NOMO-1 treated with DMSO at 0.1 percent for 48 hours (cell line): Measurements from ENCODE around the gene ALOX5AP.

Experiments
- DNase-seq: peaks from one replicate; lab custom pipeline; 2025; ENCODE audit not compliant: unreplicated experiment; lab: John Stamatoyannopoulos, UW

ALOX5AP gene

DNA sequence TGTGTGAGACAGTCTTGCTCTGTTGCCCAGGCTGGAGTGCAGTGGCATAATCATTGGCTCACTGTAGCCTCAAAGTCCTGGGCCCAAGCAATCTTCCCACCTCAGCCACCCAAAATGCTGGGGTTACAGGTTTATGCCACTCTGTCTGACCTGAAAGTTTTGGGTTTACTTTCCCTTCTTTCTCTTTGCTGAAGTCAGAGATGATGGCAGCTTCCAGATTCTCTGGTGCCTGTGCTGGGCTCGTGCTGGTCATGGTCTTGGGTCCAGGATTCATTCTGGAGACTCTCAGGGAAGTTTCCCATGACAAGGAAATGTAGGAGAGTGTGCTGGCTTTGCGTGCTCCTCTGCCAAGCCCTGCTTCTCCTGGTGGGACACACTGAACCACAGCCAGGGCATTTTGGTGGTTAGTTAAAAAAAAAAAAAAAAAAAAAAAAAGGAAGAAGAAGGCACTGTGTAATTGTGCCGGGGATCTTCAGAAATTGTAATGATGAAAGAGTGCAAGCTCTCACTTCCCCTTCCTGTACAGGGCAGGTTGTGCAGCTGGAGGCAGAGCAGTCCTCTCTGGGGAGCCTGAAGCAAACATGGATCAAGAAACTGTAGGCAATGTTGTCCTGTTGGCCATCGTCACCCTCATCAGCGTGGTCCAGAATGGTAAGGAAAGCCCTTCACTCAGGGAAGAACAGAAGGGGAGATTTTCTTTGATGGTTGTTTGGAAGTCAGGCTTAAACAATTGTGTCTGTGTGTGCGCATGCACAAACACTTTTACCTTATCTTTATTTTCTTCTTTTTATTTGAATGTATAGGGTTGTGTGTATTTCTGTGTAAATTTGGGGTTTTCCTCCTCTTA lies at the start of gene ALOX5AP:
ALOX5AP (plus strand) TSS at position 519 of the 847 bp plus-strand sequence; CDS start at position 582, 63 bp downstream.
- DNase-seq = peak; percentile 98

DNA sequence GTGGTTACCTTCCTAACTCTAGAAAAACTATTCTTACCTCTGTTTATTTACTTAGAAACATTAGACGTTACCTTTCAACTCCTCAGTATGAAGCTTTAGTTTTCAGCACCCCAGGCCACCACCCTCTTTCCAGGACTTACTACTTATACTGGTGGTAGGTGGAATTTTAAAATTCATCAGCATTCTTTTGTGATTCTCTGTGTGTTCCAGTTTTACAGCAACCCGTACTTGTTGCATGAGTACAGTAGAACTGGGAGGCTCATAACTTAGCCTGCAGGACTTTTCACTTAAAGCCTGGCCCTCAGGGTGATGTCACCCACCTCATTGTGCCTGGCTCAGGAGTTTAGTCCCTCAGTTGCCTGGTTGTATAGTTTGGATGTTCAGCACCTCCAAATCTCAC lies 49.4 kb upstream of the ALOX5AP start:
- no peak for DNase-seq

DNA sequence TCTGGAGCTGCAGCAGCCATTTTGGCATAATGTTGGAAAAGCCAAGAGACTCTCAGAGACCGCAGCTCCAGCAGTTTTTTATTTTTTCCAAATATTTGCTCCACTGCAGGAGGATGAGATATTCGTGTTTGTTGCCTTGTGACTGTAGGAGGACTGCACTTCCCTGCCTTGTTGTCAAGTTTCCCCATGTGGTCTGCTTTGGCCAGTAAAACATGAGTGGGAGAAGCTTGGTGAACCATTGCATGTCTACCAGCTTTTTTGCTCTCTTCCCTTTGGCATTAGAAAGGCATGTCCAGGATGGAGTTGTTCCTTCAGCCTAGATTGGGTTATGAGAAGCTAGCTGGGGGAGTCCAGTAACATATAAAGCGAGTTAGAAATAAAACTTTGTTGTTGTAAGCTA lies 47.7 kb upstream of the ALOX5AP start:
- no peak for DNase-seq

GRCh38 chr13:30689752-30690151 lies 45.6 kb upstream of the ALOX5AP start:
- no peak for DNase-seq

DNA sequence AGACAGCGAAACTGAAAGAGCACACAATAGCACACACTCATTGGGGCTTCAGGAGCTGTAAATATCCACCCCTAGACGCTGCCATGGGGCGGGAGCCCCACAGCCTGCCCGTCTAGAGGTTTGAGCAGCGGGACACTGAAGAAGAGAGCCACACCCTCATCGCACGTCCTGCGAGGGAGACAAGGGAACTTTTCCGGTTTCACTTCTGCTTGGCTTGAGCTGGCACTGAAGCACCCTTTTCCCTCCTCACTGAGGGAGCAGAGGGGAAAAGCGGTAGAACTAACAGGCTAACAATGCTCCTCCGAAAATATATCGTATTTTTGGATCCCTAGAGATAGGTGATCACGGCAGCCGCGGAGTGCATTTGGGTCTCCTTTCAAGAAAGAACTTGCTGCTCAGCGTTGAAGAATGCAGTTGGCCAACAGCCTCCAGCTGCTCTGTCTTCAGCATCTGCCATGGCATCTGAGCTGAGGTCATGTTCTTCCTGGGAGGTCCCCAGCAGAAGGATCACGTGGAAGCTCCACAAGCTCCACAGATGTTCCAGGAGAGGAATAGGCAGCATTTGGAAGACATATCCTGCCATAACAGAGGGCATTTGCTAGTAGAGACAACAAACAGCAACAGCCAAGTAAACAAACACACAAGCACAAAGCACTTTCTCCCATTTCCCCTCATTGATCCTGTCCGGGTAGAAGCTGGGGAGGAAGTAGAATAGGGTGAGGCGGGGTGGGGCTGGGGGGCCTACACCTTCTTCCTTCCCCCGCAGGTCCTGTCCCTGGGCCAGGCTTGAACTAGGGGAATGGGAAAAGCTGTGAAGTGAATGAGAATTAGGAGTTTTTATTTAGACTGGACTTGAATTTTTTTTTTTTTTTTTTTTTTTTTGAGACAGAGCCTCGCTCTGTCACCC lies 44.8 kb upstream of the ALOX5AP start:
- peak; percentile 95 for DNase-seq

GRCh38 chr13:30692113-30692512 lies 43.2 kb upstream of the ALOX5AP start:
- DNase-seq = no peak

DNA sequence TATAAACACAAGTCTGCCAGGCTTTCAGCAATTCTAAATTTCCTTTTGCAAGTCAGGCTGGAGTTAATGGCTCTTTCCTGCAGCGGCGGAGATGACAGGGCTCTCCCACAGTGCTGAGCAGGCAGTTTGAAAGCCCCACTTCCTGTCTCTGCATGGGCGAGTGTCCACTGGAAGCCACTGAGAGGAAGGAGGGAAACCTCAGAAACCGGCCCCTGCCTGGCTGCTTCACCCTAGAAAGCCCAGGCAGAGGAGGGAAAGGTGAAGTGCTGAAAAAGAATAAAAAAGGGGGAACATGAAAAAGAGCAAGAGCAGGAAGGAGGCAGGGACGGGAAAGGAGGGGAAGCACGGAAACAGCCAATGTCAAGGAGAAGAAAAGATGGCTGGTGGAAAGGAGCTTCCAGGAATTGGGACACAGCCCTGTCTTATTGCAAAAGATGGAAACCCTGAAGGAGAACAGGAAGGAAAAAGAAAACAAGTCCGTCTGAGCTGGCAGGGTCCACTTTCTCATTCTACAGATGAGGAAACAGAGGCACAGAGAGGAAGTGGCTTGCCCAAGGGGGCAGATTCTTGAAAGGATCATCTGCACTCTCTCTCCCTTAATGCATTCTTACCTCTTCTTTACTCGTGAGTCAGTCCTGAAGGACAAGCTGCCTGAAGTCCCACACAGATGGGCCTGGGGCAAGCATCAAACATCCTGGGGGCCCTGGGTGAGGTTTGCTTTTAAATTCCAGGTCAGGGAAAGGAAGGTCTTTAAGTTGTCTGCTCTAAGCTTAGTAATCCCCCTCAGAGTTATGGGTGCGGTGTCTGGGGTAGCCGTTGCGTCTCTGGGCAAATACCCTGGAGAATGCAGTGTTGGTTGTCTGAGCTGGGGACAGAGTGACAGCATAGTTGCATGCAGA lies 38.8 kb upstream of the ALOX5AP start:
- peak; percentile 79 for DNase-seq

GRCh38 chr13:30697177-30697953 lies 38.0 kb upstream of the ALOX5AP start:
- DNase-seq = no peak

- no peak for DNase-seq
These were observed 37.3 kb upstream of the ALOX5AP start for GRCh38 chr13:30697996-30698401.

GRCh38 chr13:30698488-30699005 lies 36.8 kb upstream of the ALOX5AP start:
- DNase-seq = no peak

GRCh38 chr13:30700364-30700763 lies 35.0 kb upstream of the ALOX5AP start:
- DNase-seq = peak; percentile 62

DNA sequence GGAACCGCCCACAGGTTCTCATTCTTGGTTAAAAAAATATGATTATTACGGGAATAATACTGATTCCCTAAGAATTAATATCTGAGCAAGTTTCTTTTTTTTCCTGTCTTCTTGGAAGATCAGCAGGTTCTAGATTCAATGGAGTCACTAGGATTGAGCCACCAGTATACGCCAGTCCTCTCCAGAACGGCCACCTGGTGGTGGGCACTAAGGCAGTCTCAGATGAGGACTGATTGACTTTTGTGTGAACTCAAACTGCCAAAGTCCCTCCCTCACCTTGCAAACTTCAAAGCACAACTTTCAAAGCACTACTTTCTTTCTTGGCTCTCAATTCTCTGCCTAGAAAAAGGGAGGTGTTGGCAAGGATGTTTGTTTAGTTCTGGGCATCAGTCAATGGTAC lies 33.3 kb upstream of the ALOX5AP start:
- no peak for DNase-seq

GRCh38 chr13:30704596-30704995 lies 30.7 kb upstream of the ALOX5AP start:
- no peak for DNase-seq

- no peak for DNase-seq
These were observed 29.7 kb upstream of the ALOX5AP start for GRCh38 chr13:30705680-30706079.

GRCh38 chr13:30708541-30708940 lies 26.8 kb upstream of the ALOX5AP start:
- DNase-seq = no peak

GRCh38 chr13:30710442-30710841 lies 24.9 kb upstream of the ALOX5AP start:
- DNase-seq = no peak

- no peak for DNase-seq
These were observed 24.0 kb upstream of the ALOX5AP start for GRCh38 chr13:30711375-30711774.

GRCh38 chr13:30711837-30712236 lies 23.5 kb upstream of the ALOX5AP start:
- DNase-seq = no peak

GRCh38 chr13:30712536-30713532 lies 22.5 kb upstream of the ALOX5AP start:
- DNase-seq = peak; percentile 100
